HG03457 (cell line): ENCODE data around the gene TBCB.
"Not testable (repeated sequence)": the region's sequence is repeated elsewhere in the genome, so short reads cannot be mapped to it uniquely, and the experiment has no call there.

ENCODE experiments used
- ATAC-seq: cut with Tn5 transposase; IDR thresholded peaks from one replicate; pipeline ENCODE4 v1.9.1; 2021; ENCODE audit warnings: moderate number of reproducible peaks; ENCODE audit not compliant: unreplicated experiment

The TBCB gene

GRCh38 chr19:36169084-36169760 is 54.0 kb downstream of the TBCB start:
- ATAC-seq = no peak

GRCh38 chr19:36172852-36173251 is 57.6 kb downstream of the TBCB start:
- ATAC-seq = no peak

- not testable (repeated sequence) for ATAC-seq
These were observed 58.6 kb downstream of the TBCB start for GRCh38 chr19:36173846-36174245.
